Stimulated activated CD4-positive, alpha-beta T cell treated with anti-CD3 and anti-CD28 coated beads, Interleukin-15, amount 100 ng/mL, for 1 hour (primary cell): ENCODE results near the gene THAP4.
A peak's percentile ranks its signal among the peaks of the same experiment; 100 is the strongest.
"Not testable (repeated sequence)": the region's sequence is repeated elsewhere in the genome, so short reads cannot be mapped to it uniquely, and the experiment has no call there.

Source experiments
- DNase-seq, 2 donors: peaks; one replicate each; pipeline ENCODE4 v3.0.0-alpha.2; 2020; ENCODE audit warnings: low read depth in 1 of 2, low spot score in 1 of 2

The THAP4 gene

DNA sequence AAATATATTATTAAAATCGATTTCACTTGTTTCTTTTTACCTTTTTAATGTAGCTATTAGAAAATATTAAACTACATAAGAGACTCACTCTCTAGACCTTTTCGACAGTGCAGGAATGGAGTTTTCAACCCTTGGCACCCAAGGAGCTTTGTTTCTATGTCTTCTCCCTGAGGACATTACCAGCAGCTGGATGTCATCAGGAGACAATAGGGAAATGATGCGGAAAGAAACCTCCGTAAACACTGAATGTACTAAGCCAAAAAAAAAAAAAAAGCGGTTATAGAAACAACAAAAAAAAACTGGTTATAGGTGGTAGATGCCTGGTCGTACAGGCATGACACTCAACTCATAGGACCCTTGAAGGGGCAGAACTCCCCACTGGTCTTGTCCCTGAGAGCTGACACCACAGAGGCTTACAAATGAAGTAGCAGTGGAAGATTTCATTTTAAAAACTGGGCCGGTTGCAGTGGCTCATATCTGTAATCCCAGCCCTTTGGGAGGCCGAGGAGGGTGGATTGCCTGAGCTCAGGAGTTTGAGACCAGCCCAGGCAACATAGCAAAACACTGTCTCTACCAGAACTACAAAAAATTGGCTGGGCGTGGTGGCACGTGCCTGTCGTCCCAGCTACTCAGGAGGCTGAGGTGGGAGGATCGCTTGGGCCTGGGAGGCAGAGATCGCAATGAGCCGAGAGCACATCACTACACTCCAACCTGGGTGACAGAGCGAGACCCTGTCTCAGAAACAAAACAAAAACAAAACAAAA lies 23.8 kb downstream of the THAP4 start:
- DNase-seq, result no peak

DNA sequence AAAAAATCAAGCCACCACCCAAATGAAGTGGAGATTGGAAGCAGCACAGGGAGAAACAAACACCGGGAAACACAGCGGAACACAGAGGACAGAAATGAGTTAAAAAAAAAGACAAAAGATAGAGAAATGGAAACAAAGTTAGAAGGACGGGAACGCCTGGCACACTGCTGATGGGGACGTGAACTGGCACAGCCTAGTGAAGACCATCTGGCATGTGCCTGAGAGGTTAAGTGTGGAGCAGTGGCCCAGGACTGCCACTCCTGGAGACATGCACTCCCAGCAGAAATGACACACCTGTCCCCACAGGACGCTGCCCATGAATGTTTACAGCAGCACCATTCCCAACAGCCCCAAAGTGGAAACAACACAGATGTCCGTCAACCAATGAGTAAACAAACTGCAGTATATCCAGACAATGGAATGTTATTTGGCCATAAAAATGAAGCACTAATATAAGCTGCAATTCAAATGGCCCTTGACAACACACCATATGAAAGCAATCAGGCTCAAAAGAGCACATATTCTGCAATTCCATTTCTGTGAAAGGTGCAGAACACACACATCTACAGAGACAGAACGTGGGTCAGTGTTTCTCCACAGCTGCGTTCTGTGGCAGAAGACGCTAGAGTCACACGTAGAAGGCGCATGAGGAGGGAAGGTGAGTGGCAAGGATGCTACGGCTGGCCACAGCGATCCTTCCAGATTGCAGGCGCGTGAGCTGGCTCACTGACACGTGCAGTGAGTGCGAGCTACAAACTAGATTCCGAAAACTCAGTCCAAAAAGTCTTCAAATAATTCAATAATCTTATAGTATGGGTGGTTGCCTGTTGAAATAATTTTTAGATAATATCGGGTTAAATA lies 24.6 kb downstream of the THAP4 start:
- no peak for DNase-seq

DNA sequence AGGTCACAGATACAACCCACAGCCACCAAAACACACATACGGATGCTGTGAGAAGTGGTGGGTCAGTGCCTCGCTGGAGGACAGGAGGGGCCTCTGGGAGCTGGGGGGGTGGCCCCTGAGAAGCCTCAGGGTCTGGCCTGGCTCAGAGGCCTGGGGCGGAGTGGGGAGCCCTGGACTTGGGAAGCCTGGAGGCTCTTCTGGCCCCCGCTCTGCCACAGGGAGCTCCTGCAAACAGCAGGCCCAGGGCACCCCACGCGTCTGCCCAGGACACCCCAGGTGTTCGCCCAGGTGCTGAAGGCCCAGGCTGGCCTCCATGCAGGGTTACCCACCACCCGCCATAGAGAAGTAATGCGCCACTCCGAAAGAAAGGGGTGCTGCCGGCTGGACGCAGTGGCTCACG lies 25.9 kb downstream of the THAP4 start:
- no peak for DNase-seq

DNA sequence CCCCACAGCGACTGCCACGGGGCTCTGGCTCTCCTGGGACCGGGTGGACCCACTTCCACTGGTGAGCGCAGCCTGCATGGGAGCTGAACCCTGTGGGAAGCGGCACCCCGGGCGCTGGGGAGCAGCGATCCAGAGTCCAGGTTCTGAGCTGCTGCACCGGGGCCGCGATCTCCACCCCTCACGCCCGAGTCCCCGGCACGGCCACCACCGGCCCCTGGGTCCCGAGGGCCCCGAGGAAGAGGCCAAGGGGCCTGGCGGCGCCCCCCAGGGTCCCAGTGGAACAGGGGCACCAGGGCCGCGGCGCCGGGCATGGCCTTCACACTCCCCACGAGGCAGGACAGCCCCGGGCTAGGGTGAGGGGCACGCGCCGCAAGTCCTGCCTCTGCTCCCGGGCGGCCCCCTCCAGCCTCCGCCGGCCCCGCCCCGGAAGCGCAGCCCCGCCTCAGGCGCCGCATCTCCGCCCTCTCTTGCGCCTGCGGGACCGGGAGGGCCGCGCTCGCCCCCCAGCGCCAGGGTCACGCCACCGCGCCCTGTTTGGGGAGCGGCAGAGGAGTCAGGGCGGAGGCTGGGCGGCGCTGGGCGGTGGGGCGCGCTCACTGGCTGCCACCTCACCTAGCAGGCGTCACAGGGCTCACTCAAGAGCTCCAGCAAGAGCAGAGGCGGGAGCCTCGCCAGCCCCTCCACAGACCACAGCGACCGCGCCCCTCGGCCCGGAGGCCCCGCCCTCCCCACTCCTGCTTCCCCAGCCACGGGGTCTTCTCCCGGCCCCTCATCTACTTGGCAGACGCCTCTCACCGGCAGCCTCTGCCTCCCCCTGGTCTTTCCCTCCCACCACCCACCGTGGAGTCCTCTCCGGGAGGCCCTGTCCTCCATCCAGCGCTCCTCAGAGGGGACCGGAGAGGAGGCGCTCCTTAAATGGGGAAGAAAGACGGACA lies 26.8 kb downstream of the THAP4 start:
- DNase-seq, result peak; percentile 80 to 87

DNA sequence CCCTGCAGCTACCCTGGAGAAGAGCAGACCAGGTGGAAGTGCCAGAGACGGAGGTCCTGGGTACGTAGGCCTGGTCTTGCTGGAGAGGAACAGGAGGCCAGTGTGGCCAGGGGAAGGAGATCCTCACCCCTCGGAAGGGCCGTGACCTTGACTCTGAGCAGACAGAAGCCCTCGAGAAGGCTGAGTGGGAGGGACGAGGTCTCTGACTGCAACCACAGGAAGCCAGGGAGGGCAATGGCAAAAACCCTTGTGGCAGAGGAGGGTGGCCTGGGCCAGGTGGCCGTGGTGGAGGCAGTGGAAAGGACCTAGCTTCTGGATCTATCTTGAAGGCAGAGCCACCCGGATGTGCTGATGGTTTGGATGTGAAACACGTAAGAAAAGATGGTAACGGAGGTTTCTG lies 28.1 kb downstream of the THAP4 start:
- no peak for DNase-seq

DNA sequence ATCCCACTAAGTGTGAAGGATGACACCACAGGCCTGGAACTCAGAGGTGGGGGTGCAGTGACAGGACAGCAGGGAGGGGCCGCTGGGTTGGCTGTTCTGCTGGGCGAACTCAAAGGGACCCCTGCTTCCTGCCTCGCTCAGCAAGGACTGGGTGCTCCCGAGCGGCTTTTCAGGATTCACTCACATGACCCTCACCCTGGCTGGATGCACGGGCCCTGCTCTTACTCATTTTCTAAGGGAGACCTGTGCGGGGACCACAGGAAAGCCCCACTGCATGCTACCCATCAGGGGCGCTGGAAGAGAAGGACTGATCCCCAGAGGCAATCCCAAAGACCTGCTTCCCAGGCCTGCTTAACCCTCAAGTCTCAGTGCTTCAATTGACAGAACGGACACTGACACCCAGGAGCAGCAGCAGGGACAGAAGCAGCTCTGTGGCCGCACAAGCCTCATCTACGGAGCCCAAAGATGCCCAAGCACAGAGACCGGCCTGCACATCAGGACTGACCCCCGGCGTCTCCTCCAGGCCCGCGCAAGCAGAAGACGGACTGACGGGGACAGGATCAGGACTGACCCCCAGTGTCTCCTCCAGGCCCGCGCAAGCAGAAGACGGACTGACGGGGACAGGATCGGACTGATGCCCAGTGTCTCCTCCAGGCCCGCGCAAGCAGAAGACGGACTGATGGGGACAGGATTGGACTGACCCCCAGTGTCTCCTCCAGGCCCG lies 29.6 kb downstream of the THAP4 start:
- no peak for DNase-seq

DNA sequence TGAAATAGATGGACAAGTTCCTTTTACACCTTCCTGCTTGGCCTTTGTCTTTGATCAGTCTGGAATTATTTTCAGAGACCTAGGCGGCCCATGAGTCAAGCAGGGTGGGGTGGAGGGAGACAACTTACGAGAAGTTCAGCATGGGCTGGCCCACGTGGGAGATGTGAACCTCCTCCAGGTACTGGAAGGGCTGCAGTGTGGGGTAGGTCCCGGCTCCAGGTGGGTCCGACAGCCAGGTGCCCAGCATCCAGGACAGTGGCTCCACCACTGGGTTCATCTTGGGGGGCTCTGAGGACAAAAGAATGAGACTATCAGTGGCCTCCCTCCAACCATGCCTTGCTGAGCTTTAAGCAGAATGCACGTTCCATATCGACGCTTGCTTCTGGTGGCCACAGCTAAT lies 30.8 kb downstream of the THAP4 start:
- no peak for DNase-seq

DNA sequence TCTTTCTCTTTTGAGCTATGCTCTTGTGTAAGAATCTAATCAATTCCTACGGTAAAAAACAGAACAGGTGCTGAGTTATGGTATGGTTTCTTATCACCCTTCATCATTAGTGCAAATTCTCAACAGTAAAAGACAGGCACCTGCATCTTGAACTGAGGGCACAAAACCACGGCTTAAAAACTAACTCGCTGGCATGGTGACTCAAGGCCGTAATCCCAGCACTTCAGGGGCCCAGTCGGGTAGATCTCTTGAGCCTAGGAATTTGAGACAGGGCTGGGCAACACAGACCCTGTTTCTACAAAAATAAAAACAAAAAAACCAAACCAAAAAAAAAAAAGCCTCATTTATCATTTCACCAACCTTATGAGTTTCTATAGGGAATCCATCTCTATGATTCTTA lies 33.3 kb downstream of the THAP4 start:
- DNase-seq, result no peak

DNA sequence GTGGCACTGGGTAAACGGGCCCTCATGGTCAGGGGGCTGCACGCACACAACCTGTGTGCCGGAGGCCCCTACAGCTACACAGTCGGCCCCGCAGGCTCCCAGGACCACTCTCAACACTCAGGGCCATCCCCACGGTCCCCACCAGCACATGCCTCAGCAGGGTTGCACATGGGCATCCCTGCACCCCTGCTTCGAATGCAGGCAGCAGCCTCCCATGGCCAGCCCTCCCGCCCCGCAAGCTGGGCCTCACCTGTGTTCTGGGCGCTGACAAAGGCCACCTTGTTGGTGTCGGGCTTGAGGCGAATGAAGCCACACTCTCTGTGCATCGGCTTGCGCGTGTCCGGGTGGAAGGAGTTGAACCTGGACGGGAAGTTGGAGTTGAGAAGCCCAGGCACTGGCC lies 34.2 kb downstream of the THAP4 start:
- DNase-seq, result no peak

DNA sequence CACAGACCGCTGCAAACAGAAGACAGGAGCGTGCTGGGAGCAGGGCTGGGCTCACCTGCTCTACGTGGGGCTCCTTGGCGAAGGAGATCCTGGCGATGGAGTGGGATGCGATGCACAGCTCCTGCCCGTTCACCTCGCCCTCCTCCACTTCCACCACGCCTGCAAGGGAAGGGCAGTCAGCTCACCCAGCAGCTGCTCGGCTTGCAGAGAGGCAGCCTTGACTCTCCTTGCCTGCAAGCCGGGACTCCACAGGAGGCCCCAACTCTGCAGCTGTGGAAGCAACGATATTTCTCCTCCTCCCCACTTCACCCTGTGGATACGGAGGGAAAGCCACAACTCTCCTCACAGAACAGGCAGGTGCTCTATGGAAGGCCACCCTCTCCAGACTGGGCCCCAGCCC lies 35.1 kb downstream of the THAP4 start:
- DNase-seq, result no peak

DNA sequence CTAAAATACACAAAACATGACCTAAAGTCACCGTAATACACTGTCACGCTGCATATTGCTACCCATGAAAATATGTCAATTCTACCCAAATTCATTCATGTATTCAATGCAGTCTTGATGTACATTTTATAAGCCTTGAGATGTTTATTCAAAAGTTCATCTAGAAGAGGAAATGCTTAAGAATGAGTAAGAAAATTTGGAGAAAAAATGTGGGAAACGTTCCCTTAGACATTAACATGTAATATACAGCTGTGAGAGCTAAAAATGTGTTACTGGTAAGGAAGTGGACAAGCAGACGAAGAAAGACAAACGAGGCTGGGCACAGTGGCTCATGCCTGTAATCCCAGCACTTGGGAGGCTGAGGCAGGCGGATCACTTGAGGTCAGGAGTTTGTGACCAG lies 37.3 kb downstream of the THAP4 start:
- DNase-seq, result no peak

DNA sequence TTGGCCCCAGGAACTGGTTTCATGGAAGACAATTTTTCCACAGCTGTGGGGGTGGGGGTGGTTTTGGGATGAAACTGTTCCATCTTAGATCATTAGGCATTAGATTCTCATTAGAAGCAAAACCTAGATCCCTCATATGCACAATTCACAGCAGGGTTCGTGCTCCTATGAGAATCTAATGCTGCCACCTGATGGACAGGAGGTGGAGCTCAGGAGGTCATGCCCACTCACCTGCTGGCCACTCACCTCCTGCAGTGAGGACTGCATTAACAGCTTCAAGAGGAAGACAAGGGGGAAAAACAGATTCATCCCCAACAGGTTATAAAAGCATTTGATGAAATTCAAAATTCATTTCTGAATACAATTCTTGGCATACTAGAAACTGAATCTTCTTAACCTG lies 38.5 kb downstream of the THAP4 start:
- no peak for DNase-seq

DNA sequence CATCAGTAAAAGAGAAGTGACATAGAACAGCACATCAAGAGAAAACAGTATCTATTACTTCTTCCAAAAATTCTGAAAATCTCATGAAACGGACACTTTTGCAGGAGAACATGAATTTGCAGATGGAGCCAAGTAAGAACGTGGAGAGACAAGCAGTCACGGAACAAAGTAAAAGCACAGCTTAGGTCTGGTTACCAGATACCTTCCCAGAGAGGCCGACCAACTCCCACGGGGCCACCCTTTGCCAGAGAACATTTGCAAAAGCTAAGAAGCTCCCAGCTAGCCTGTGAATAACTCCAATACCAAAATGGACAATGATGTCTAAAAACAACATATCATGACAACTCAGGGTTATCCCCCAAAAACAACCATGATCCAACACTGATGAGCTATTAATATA lies 38.9 kb downstream of the THAP4 start:
- DNase-seq, result no peak

DNA sequence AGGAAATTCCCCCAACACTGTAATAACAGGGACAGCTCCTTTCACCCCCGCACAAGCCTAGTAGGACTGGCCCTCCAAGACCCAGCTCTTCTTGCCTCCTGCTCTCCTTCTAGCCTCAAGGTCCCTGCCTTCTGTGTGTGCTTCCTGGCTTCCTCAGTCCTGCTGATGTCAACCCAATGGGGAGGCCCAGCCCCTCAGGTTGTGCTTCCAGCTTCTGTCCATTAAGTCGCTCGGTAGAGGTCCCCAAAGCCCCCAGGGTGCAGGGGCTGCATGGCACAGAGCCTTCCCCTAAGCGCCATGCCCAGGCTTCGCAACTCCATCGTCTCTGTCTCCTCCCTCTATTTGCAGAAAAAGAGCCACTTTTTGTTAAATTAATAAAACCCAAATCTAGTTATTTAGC lies 39.4 kb downstream of the THAP4 start:
- DNase-seq, result no peak

DNA sequence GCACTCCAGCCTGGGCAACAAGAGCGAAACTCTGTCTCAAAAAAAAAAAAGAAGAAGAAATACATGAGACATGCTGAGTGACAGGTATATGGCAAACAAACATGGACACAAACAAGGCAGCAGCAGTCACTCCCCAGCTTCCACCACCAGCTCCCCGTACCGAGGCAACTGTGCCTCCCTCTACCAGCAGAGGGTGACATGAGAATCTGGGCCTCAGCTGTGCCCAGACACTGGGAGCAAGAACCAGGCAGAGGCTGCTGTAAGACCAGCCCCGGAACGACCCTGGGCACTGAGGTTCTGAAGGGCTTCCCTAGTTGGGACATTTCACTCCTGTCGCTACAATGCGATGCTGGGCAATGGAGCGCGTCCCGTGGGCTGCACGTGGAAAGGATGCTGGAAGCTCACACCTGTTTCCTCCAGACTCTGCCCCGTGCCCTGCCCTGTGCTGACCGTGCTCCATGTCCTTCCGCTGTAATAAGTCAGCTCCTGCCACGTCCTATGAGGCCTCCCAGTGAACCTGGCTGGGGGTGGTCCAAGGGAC lies 41.3 kb downstream of the THAP4 start:
- DNase-seq, result no peak

DNA sequence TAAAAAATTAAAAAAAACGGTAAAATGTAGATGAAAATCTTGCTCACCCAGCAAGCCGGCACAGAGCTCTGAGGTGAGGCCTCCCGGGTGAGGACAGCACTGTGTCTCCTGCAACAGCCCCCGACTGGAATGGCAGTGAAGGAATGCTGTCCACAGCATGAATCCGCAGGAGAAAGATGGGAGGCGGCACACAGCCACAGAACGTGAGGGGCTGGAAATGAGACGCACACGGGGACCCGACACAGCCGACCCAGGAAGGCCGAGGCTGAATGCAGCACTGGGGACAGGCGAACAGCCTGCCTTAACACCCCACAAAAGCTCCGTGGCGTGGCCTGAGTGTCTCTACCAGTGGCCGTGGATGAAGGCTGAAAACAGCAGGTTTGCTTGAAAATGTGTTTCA lies 43.7 kb downstream of the THAP4 start:
- DNase-seq, result no peak

DNA sequence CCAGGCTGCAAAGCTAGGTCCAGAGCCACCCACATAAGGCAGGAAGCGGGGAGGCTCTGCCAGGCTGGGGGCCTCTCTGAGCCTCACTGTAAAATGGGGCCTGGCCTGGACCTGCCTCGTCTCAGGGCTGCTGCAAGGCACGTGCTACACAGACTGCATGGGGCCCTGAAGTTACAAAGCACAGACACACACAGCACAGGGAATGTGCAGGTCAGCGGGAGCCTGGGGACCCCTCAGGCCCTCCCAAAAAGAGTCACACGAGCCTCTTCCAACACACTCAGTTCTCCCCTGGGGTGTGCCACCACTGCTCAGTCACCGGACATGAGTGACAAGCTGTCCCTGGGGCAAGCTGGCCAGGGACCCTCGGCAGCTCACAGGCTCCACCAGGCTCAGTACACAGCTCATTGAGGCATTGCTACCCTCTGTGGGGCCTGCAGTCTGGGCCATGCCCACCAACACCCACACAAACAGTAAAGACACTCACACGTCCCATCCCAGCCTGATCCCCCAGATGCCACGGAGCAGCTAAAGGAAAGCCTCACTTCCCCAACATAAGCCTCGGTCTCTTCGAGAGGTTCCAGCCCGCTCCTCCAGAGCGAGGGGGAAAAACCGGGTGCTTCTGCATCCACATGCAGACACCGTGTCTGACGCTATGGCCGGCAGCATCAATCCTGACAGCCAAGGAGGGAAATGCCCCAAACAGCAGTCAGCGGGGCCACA lies 44.7 kb downstream of the THAP4 start:
- DNase-seq, result no peak

DNA sequence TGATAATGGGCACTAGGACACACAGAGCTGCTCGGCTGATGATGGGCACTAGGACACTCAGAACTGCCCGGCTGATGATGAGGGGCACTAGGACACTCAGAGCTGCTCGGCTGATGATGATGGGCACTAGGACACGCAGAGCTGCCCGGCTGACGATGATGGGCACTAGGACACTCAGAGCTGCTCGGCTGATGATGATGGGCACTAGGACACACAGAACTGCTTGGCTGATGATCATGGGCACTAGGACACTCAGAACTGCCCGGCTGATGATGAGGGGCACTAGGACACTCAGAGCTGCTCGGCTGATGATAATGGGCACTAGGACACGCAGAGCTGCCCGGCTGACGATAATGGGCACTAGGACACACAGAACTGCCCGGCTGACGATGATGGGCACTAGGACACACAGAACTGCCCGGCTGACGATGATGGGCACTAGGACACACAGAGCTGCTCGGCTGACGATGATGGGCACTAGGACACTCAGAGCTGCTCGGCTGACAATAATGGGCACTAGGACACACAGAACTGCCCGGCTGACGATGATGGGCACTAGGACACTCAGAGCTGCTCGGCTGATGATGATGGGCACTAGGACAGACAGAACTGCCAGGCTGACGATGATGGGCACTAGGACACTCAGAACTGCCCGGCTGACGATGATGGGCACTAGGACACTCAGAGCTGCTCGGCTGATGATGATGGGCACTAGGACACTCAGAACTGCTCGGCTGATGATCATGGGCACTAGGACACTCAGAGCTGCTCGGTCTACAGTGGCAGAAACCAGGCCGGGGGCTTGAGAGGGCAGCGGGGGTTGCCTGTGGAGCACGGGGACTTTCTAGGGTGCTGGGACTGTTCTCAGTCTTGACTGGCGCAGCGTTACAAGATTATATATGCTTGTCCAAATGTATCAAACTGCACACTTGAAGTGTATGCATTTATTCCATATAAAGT lies 46.2 kb downstream of the THAP4 start:
- not testable (repeated sequence) for DNase-seq

DNA sequence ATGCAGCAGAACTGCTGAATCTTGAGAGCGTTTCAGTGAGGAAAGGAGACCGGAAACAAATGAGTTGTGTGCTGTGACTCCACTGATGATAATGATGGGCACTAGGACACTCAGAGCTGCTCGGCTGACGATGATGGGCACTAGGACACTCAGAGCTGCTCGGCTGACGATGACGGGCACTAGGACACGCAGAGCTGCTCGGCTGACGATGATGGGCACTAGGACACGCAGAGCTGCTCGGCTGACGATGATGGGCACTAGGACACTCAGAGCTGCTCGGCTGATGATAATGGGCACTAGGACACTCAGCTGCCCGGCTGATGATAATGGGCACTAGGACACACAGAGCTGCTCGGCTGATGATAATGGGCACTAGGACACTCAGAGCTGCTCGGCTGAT lies 47.1 kb downstream of the THAP4 start:
- not testable (repeated sequence) for DNase-seq
